Measurements from ENCODE around the gene LIPA.

The LIPA gene

DNA sequence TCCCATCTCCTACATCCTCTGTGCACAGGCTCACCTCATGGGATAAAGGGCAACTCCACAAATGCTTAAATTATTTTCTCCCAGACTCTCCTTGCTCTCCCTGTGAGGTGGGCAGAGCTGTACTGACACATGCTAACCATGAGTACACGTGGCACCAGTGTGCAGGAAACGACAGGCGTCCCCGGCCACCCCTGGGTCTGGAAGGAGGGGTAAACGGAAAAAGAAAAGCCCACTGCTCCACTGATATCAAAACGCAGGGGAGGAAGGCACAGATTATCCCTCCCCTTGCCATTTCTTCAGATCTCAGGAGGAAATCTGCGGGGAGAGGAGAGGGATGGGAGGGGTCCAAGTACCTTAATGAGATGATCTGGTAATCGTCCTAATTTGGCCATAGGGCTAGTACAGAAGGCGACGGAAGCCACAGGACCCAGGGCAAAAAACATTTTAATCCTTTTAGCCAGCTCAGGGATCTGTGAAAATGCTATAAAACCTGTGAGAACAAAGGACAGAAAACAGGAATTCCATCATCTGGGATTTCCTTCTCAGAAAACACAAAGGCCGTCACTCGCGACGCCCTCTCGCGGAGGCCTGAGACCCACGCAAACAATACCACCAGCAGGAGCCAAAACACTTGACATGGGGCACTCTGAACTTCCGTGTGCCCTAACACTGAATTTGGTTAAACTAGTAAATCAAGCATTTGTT, 26.7 kb downstream of the LIPA start:
- DNase-seq (ENCODE audit: low spot score), result no peak
- no peak for TF ChIP-seq CTCF (IDR thresholded peaks at IDR 0.05; ENCODE audit: extremely low read depth, missing control alignments)

DNA sequence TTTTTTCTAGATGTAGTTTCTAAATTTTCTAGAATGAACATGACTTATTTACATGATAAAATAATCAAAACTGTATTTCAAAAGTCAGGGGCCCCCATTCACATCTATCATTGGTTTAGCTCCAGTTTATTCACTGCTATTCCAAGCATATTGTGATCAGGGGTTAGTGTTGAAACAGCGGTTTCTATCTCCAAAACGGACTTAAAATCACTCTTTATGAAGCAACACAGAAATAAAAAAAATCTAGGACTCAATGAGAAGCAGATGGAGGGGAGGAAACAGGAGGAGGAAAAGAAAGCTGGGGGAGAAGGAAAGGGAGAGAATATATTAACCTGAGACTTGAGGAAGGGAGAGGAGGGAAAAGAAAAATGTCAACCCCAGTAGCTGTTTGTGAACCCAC, 29.7 kb downstream of the LIPA start:
- DNase-seq (ENCODE audit: low spot score), result no peak
- no peak for TF ChIP-seq CTCF (IDR thresholded peaks at IDR 0.05; ENCODE audit: extremely low read depth, missing control alignments)

- TF ChIP-seq CTCF (IDR thresholded peaks at IDR 0.05; ENCODE audit: extremely low read depth, missing control alignments), result no peak
- no peak for DNase-seq (ENCODE audit: low spot score)
Observed at GRCh38 chr10:89219513-89220218, 31.9 kb downstream of the LIPA start.

GRCh38 chr10:89217057-89217990, 34.3 kb downstream of the LIPA start:
- DNase-seq (ENCODE audit: low spot score), result peak; percentile 32
- peak; percentile 43 for TF ChIP-seq CTCF (IDR thresholded peaks at IDR 0.05; ENCODE audit: extremely low read depth, missing control alignments)

DNA sequence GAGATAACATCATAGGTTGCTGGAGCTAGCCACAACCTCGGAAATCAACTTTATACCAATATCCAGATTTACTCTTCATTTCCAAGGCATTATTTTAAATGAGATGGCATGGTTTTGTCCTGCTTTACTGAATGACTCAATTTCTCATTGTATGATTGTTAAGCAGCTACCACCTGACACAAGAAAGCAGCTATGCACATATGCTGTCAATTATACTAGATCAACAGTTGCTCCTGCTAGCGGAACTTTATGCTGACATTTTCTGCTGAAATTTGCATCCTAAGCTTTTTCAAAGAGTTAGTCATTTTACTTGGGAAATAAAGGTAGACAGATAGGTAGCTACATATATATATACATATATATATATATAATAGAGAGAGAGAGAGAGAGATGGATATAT, 35.5 kb downstream of the LIPA start:
- TF ChIP-seq CTCF (IDR thresholded peaks at IDR 0.05; ENCODE audit: extremely low read depth, missing control alignments), result no peak
- DNase-seq (ENCODE audit: low spot score), result no peak

DNA sequence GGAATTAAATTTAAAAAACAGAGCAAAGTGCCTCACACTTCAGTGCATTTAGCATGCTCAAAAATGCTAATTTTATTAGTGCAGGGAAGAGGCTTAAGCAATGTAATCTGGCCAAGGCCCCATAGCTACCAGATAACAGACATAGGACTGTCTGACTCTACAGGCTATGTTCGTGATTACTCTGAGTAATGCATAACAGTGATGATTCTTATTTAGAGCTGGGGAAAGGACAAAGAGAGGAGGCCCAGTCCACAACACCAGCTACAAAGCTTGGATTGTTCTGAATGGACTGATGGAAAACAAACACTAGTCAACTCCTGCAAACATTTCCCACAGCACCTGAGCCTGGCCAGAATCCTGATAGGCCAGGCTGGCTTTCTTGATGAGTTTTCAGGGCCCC, 36.1 kb downstream of the LIPA start:
- no peak for DNase-seq (ENCODE audit: low spot score)
- TF ChIP-seq CTCF (IDR thresholded peaks at IDR 0.05; ENCODE audit: extremely low read depth, missing control alignments), result no peak
